Measurements from ENCODE around the gene ARVCF. TPM values are rescaled to one million over a fixed set of nuclear protein-coding genes. Genes with fewer than 3 reads are reported as not detected.

Gene ARVCF
- total RNA-seq, result 1.7 and 3.0 TPM in 2 replicates

- intact Hi-C loops (cut with micrococcal nuclease), result loop anchor here (1.0 kb wide), 2 partner anchors 63 to 100 kb away; partner anchors contain the start of genes DGCR8 and TRMT2A
Measured at GRCh38 chr22:20016734-20017621, at the start of gene ARVCF. Gene ARVCF (minus strand): TSS chr22:20016823. CDS start chr22:19990794, 26,029 bp downstream.

GRCh38 chr22:20065896-20066616, 49.4 kb upstream of the ARVCF start:
- intact Hi-C loops (cut with micrococcal nuclease), result no loop called here

GRCh38 chr22:20064545-20065262, 48.1 kb upstream of the ARVCF start:
- intact Hi-C loops (cut with micrococcal nuclease), result no loop called here

- intact Hi-C loops (cut with micrococcal nuclease), result no loop called here
Measured at GRCh38 chr22:20064140-20064480, 47.5 kb upstream of the ARVCF start.

GRCh38 chr22:20063271-20064139, 46.9 kb upstream of the ARVCF start:
- intact Hi-C loops (cut with micrococcal nuclease), result no loop called here

GRCh38 chr22:20062766-20063083, 46.1 kb upstream of the ARVCF start:
- intact Hi-C loops (cut with micrococcal nuclease), result no loop called here

- intact Hi-C loops (cut with micrococcal nuclease), result no loop called here
Measured at GRCh38 chr22:20062043-20062765, 45.6 kb upstream of the ARVCF start.

GRCh38 chr22:20061481-20061861, 44.8 kb upstream of the ARVCF start:
- intact Hi-C loops (cut with micrococcal nuclease), result no loop called here

GRCh38 chr22:20060700-20061480, 44.3 kb upstream of the ARVCF start:
- intact Hi-C loops (cut with micrococcal nuclease), result no loop called here

GRCh38 chr22:20058989-20059770, 42.6 kb upstream of the ARVCF start:
- intact Hi-C loops (cut with micrococcal nuclease), result no loop called here

GRCh38 chr22:20057596-20058268, 41.1 kb upstream of the ARVCF start:
- intact Hi-C loops (cut with micrococcal nuclease), result no loop called here

GRCh38 chr22:20056696-20057386, 40.2 kb upstream of the ARVCF start:
- intact Hi-C loops (cut with micrococcal nuclease), result no loop called here

- intact Hi-C loops (cut with micrococcal nuclease), result no loop called here
Measured at GRCh38 chr22:20056161-20056560, 39.5 kb upstream of the ARVCF start.

- intact Hi-C loops (cut with micrococcal nuclease), result no loop called here
Measured at GRCh38 chr22:20055654-20056053, 39.0 kb upstream of the ARVCF start.

- intact Hi-C loops (cut with micrococcal nuclease), result no loop called here
Measured at GRCh38 chr22:20055144-20055543, 38.5 kb upstream of the ARVCF start.

GRCh38 chr22:20054485-20054884, 37.9 kb upstream of the ARVCF start:
- intact Hi-C loops (cut with micrococcal nuclease), result no loop called here

GRCh38 chr22:20054034-20054427, 37.4 kb upstream of the ARVCF start:
- intact Hi-C loops (cut with micrococcal nuclease), result no loop called here

Measured in T-helper 1 cell treated with Interleukin-12 subunit alpha and Interleukin-12 subunit beta and Interleukin-4 antibody, amounts not matched to agents 30 ng/mL and 1 ng/mL, for 36 hours (primary cell).